Duodenal mucosa (tissue), 2 donors: Measurements from ENCODE around the gene FBP2.

Experiments used
- H3K27ac ChIP-seq: one replicate; pipeline ENCODE4 v1.7.0; 2013; ENCODE audit warnings: low read depth, low read length
- H3K27me3 ChIP-seq, 2 donors: one replicate each; pipeline ENCODE4 v1.7.0; 2013; ENCODE audit warnings: low read length in 2 of 2, control low read depth in 1 of 2; ENCODE audit not compliant: insufficient read depth in 2 of 2, control insufficient read depth in 1 of 2
- H3K36me3 ChIP-seq, 2 donors: one replicate each; pipeline ENCODE4 v1.7.0; 2013; ENCODE audit warnings: low read length in 2 of 2, control low read depth in 1 of 2; ENCODE audit not compliant: insufficient read depth in 2 of 2, control insufficient read depth in 1 of 2
- H3K4me1 ChIP-seq, 2 donors: one replicate each; pipeline ENCODE4 v1.7.0; 2013; ENCODE audit warnings: low read length in 2 of 2, control low read depth in 1 of 2; ENCODE audit not compliant: insufficient read depth in 2 of 2, control insufficient read depth in 1 of 2
- H3K4me3 ChIP-seq, 2 donors: one replicate each; pipeline ENCODE4 v1.7.0; 2013; ENCODE audit warnings: low read length in 2 of 2, low read depth in 1 of 2
- H3K9ac ChIP-seq, 2 donors: one replicate each; pipeline ENCODE4 v1.7.0; 2013; ENCODE audit warnings: low read length in 2 of 2, low read depth in 1 of 2
- H3K9me3 ChIP-seq, 2 donors: one replicate each; pipeline ENCODE4 v1.7.0; 2013; ENCODE audit warnings: low read length in 2 of 2, control low read depth in 1 of 2; ENCODE audit not compliant: control insufficient read depth in 1 of 2

The FBP2 gene

GRCh38 chr9:94525396-94526035 is 68.1 kb downstream of the FBP2 start:
- H3K4me3 ChIP-seq = no peak overlapping the region
- H3K36me3 ChIP-seq = no peaks in the 10 kb centered on the region
- no peaks in the 10 kb centered on the region for H3K4me1 ChIP-seq
- H3K9me3 ChIP-seq = no peaks in the 10 kb centered on the region
- no peaks in the 10 kb centered on the region for H3K27me3 ChIP-seq
- no peak overlapping the region for H3K27ac ChIP-seq
- no peak overlapping the region for H3K9ac ChIP-seq

GRCh38 chr9:94517254-94517653 is 76.4 kb downstream of the FBP2 start:
- no peak overlapping the region for H3K9ac ChIP-seq
- H3K9me3 ChIP-seq = no peaks in the 10 kb centered on the region
- no peak overlapping the region for H3K27ac ChIP-seq
- no peaks in the 10 kb centered on the region for H3K36me3 ChIP-seq
- H3K4me1 ChIP-seq = no peaks in the 10 kb centered on the region
- no peak overlapping the region for H3K4me3 ChIP-seq
- H3K27me3 ChIP-seq = no peaks in the 10 kb centered on the region

GRCh38 chr9:94514722-94515121 is 78.9 kb downstream of the FBP2 start:
- no peak overlapping the region for H3K9ac ChIP-seq
- no peak overlapping the region for H3K4me3 ChIP-seq
- no peaks in the 10 kb centered on the region for H3K27me3 ChIP-seq
- no peaks in the 10 kb centered on the region for H3K9me3 ChIP-seq
- H3K36me3 ChIP-seq = no peaks in the 10 kb centered on the region
- H3K4me1 ChIP-seq = no peaks in the 10 kb centered on the region
- H3K27ac ChIP-seq = no peak overlapping the region

- Histone ChIP-seq H3K36me3 (no peaks in the 10 kb centered on the region), H3K4me1 (no peaks in the 10 kb centered on the region), H3K27ac (no peak overlapping the region), H3K9me3 (no peaks in the 10 kb centered on the region), H3K27me3 (no peaks in the 10 kb centered on the region), H3K9ac (no peak overlapping the region), H3K4me3 (no peak overlapping the region)
Measured at GRCh38 chr9:94511955-94512265, 81.7 kb downstream of the FBP2 start.

- Histone ChIP-seq H3K36me3 (no peaks in the 10 kb centered on the region), H3K27ac (no peak overlapping the region), H3K27me3 (no peaks in the 10 kb centered on the region), H3K9ac (no peak overlapping the region), H3K4me3 (no peak overlapping the region), H3K4me1 (no peaks in the 10 kb centered on the region), H3K9me3 (no peaks in the 10 kb centered on the region)
Measured at GRCh38 chr9:94511134-94511954, 82.3 kb downstream of the FBP2 start.
